Activated naive CD4-positive, alpha-beta T cell treated with anti-CD3 and anti-CD28 coated beads, Interleukin-2, amount 10 ng/mL, durations not matched to agents 7 days and 5 days (primary cell): Measurements from ENCODE around the gene FBXO9.
"Not testable (repeated sequence)": the region's sequence is repeated elsewhere in the genome, so short reads cannot be mapped to it uniquely, and the experiment has no call there.

Source experiments
- CTCF ChIA-PET: fragments of 350-600 bp; sonication (Branson Sonifier 250); formaldehyde crosslinking; loops from one replicate; lab custom pipeline; 2021; ENCODE audit warnings: antibody characterized with exemption; lab: Charles Lee
- DNase-seq: peaks from one replicate; pipeline ENCODE4 v3.0.0-alpha.2; 2020
- H3K27ac Mint-ChIP-seq: one replicate; pipeline ENCODE4 v1.8.0; 2021; ENCODE audit warnings: mild to moderate bottlenecking, moderate library complexity, mixed read lengths
- H3K27me3 Mint-ChIP-seq: one replicate; pipeline ENCODE4 v1.8.0; 2021; ENCODE audit warnings: mild to moderate bottlenecking, mixed read lengths
- H3K36me3 Mint-ChIP-seq: one replicate; pipeline ENCODE4 v1.8.0; 2021; ENCODE audit warnings: mixed read lengths
- H3K4me1 Mint-ChIP-seq: one replicate; pipeline ENCODE4 v1.8.0; 2021; ENCODE audit warnings: mixed read lengths
- H3K4me3 Mint-ChIP-seq: one replicate; pipeline ENCODE4 v1.8.0; 2021; ENCODE audit warnings: mild to moderate bottlenecking, moderate library complexity, mixed read lengths
- H3K9me3 Mint-ChIP-seq: one replicate; pipeline ENCODE4 v1.8.0; 2021; ENCODE audit warnings: mixed read lengths

Gene FBXO9

GRCh38 chr6:53058388-53059195 lies 6.6 kb upstream of the FBXO9 start:
- Mint-ChIP-seq H3K27ac (peak overlapping the region; percentile 19), H3K4me3 (no peak overlapping the region), H3K4me1 (peaks cover 49% of the 10 kb centered on the region), H3K36me3 (peaks cover 2% of the 10 kb centered on the region), H3K27me3 (no peaks in the 10 kb centered on the region), H3K9me3 (no peaks in the 10 kb centered on the region)
- CTCF ChIA-PET = interaction anchor here (0.8 kb wide), 1 partner anchor 63 kb away, joined by 3 read pairs; the partner anchor contains the start of gene GSTA4
- DNase-seq = no peak

GRCh38 chr6:53059648-53060589 lies 5.3 kb upstream of the FBXO9 start:
- no peaks in the 10 kb centered on the region for H3K36me3 Mint-ChIP-seq
- no peak for DNase-seq
- CTCF ChIA-PET = no interaction called here

GRCh38 chr6:53062169-53062539 lies 3.0 kb upstream of the FBXO9 start:
- Mint-ChIP-seq H3K27ac (peak overlapping the region; percentile 84), H3K36me3 (no peaks in the 10 kb centered on the region), H3K27me3 (no peaks in the 10 kb centered on the region), H3K4me3 (peak overlapping the region; percentile 94), H3K4me1 (peaks cover 71% of the 10 kb centered on the region), H3K9me3 (no peaks in the 10 kb centered on the region)
- CTCF ChIA-PET = no interaction called here
- DNase-seq = no peak

More at GRCh38 chr6:53059648-53060589, 5.3 kb upstream of the FBXO9 start:
- Mint-ChIP-seq H3K4me3 (peak overlapping the region; percentile 94), H3K27ac (no peak overlapping the region), H3K27me3 (no peaks in the 10 kb centered on the region), H3K4me1 (peaks cover 57% of the 10 kb centered on the region), H3K9me3 (no peaks in the 10 kb centered on the region)

- CTCF ChIA-PET = not testable (repeated sequence)
- peak overlapping the region; percentile 97 for H3K27ac Mint-ChIP-seq
These were observed 949 bp upstream of the FBXO9 start for GRCh38 chr6:53064255-53064654.

GRCh38 chr6:53064726-53065265 lies 408 bp upstream of the FBXO9 start:
- peaks cover 57% of the 10 kb centered on the region for H3K4me1 Mint-ChIP-seq
- H3K27ac Mint-ChIP-seq = peak overlapping the region; percentile 97
- H3K4me3 Mint-ChIP-seq = peak overlapping the region; percentile 99
- CTCF ChIA-PET = interaction anchor here (1.3 kb wide), 1 partner anchor 69 kb away, joined by 3 read pairs; the partner anchor contains the start of gene GSTA4
- peaks cover 2% of the 10 kb centered on the region for H3K36me3 Mint-ChIP-seq
- H3K27me3 Mint-ChIP-seq = no peaks in the 10 kb centered on the region
- peak; percentile 99 for DNase-seq
- H3K9me3 Mint-ChIP-seq = no peaks in the 10 kb centered on the region

More at GRCh38 chr6:53064255-53064654, 949 bp upstream of the FBXO9 start:
- not testable (repeated sequence) for H3K27me3 Mint-ChIP-seq, H3K9me3 Mint-ChIP-seq, H3K36me3 Mint-ChIP-seq, DNase-seq
- peak overlapping the region; percentile 99 for H3K4me3 Mint-ChIP-seq
- peaks cover 60% of the 10 kb centered on the region for H3K4me1 Mint-ChIP-seq

- no peaks in the 10 kb centered on the region for H3K27me3 Mint-ChIP-seq
- peak; percentile 60 for DNase-seq
- H3K36me3 Mint-ChIP-seq = peaks cover 2% of the 10 kb centered on the region
- no peaks in the 10 kb centered on the region for H3K9me3 Mint-ChIP-seq
- CTCF ChIA-PET = interaction anchor here (0.8 to 1.3 kb wide), 3 partner anchors 11 to 419 kb away, joined by 3 to 4 read pairs (median 3); partner anchors contain the start of gene GSTA4
- H3K4me1 Mint-ChIP-seq = peaks cover 50% of the 10 kb centered on the region
- H3K4me3 Mint-ChIP-seq = peak overlapping the region; percentile 99
- peak overlapping the region; percentile 85 for H3K27ac Mint-ChIP-seq
These were observed 843 bp downstream of the FBXO9 start for GRCh38 chr6:53066077-53066417.

GRCh38 chr6:53066874-53067706 lies 1.9 kb downstream of the FBXO9 start:
- Mint-ChIP-seq H3K27me3 (no peaks in the 10 kb centered on the region), H3K27ac (no peak overlapping the region), H3K4me3 (peak overlapping the region; percentile 99), H3K4me1 (peaks cover 44% of the 10 kb centered on the region), H3K9me3 (no peaks in the 10 kb centered on the region), H3K36me3 (peaks cover 4% of the 10 kb centered on the region)
- CTCF ChIA-PET = interaction anchor here (0.8 to 1.1 kb wide), 2 partner anchors 10 to 70 kb away, joined by 3 read pairs; no protein-coding TSS in a partner anchor
- no peak for DNase-seq

GRCh38 chr6:53067849-53068361 lies 2.7 kb downstream of the FBXO9 start:
- H3K4me3 Mint-ChIP-seq = no peak overlapping the region
- no peak for DNase-seq
- CTCF ChIA-PET = interaction anchor here (1.1 kb wide), 1 partner anchor 71 kb away, joined by 3 read pairs; no protein-coding TSS in a partner anchor
- H3K36me3 Mint-ChIP-seq = peaks cover 6% of the 10 kb centered on the region
- no peak overlapping the region for H3K27ac Mint-ChIP-seq
- H3K9me3 Mint-ChIP-seq = no peaks in the 10 kb centered on the region
- no peaks in the 10 kb centered on the region for H3K27me3 Mint-ChIP-seq
- peaks cover 36% of the 10 kb centered on the region for H3K4me1 Mint-ChIP-seq

- no peak for DNase-seq
- Mint-ChIP-seq H3K27me3 (no peaks in the 10 kb centered on the region), H3K4me1 (peaks cover 30% of the 10 kb centered on the region), H3K27ac (no peak overlapping the region), H3K4me3 (no peak overlapping the region), H3K36me3 (peaks cover 17% of the 10 kb centered on the region), H3K9me3 (no peaks in the 10 kb centered on the region)
- CTCF ChIA-PET = no interaction called here
These were observed 4.2 kb downstream of the FBXO9 start for GRCh38 chr6:53069427-53069826.

GRCh38 chr6:53070806-53071205 lies 5.6 kb downstream of the FBXO9 start:
- CTCF ChIA-PET = no interaction called here
- H3K36me3 Mint-ChIP-seq = peaks cover 20% of the 10 kb centered on the region
- H3K27me3 Mint-ChIP-seq = no peaks in the 10 kb centered on the region
- peaks cover 26% of the 10 kb centered on the region for H3K4me1 Mint-ChIP-seq
- DNase-seq = no peak
- no peak overlapping the region for H3K4me3 Mint-ChIP-seq
- H3K27ac Mint-ChIP-seq = no peak overlapping the region
- H3K9me3 Mint-ChIP-seq = no peaks in the 10 kb centered on the region

- CTCF ChIA-PET = no interaction called here
- Mint-ChIP-seq H3K9me3 (no peaks in the 10 kb centered on the region), H3K27me3 (no peaks in the 10 kb centered on the region), H3K4me1 (peaks cover 8% of the 10 kb centered on the region), H3K36me3 (peaks cover 32% of the 10 kb centered on the region), H3K4me3 (no peak overlapping the region), H3K27ac (no peak overlapping the region)
- no peak for DNase-seq
These were observed 9.1 kb downstream of the FBXO9 start for GRCh38 chr6:53074347-53074746.

GRCh38 chr6:53080813-53081212 lies 15.6 kb downstream of the FBXO9 start:
- CTCF ChIA-PET = no interaction called here
- no peak overlapping the region for H3K4me3 Mint-ChIP-seq
- H3K36me3 Mint-ChIP-seq = peaks cover 47% of the 10 kb centered on the region
- no peaks in the 10 kb centered on the region for H3K4me1 Mint-ChIP-seq
- no peak for DNase-seq
- no peaks in the 10 kb centered on the region for H3K27me3 Mint-ChIP-seq
- H3K9me3 Mint-ChIP-seq = no peaks in the 10 kb centered on the region
- H3K27ac Mint-ChIP-seq = no peak overlapping the region

GRCh38 chr6:53086302-53086701 lies 21.1 kb downstream of the FBXO9 start:
- Mint-ChIP-seq H3K27me3 (no peaks in the 10 kb centered on the region), H3K27ac (no peak overlapping the region), H3K36me3 (peaks cover 43% of the 10 kb centered on the region), H3K4me1 (no peaks in the 10 kb centered on the region), H3K4me3 (no peak overlapping the region), H3K9me3 (no peaks in the 10 kb centered on the region)
- CTCF ChIA-PET = no interaction called here
- no peak for DNase-seq
